Astrocyte (in vitro differentiated cells and primary cell): ENCODE measurements around the gene FBXO22.

Experiments used
- EZH2 ChIP-seq: IDR thresholded peaks from 2 replicates; pipeline ENCODE4 v1.6.1; 2012; ENCODE audit warnings: mild to moderate bottlenecking, low read length, inconsistent platforms; ENCODE audit not compliant: insufficient read depth
- TF ChIP-seq, protein P1 (sequence below): IDR thresholded peaks from 2 replicates; pipeline ENCODE4 v1.5.1; 2011; ENCODE audit warnings: low read depth, mild to moderate bottlenecking, inconsistent platforms, low read length, moderate library complexity; ENCODE audit not compliant: insufficient read depth

DNA sequence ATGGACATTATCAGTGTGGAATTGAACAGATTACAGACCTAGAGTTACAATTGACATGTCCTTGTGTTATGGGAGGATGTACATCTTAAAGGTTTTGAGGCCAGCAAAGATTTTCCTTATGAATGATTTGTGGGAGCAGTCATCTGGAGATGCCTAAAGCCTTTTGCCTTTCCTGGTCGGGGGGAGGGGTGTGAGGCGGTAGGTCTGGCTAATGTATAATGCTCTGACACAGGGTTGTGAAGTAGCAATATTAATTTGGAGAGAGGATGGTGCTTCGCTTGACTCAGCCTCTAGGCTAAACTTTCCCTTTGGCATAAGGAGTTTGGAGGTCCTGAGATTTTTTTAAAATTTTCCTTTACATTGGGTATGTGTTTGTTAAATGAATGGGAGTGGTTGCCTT lies 23.3 kb downstream of the FBXO22 start:
- TF ChIP-seq, protein P1, sequence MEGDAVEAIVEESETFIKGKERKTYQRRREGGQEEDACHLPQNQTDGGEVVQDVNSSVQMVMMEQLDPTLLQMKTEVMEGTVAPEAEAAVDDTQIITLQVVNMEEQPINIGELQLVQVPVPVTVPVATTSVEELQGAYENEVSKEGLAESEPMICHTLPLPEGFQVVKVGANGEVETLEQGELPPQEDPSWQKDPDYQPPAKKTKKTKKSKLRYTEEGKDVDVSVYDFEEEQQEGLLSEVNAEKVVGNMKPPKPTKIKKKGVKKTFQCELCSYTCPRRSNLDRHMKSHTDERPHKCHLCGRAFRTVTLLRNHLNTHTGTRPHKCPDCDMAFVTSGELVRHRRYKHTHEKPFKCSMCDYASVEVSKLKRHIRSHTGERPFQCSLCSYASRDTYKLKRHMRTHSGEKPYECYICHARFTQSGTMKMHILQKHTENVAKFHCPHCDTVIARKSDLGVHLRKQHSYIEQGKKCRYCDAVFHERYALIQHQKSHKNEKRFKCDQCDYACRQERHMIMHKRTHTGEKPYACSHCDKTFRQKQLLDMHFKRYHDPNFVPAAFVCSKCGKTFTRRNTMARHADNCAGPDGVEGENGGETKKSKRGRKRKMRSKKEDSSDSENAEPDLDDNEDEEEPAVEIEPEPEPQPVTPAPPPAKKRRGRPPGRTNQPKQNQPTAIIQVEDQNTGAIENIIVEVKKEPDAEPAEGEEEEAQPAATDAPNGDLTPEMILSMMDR: no peak
- no peak for TF ChIP-seq EZH2
